ENCODE results near the gene MT1M. TPM values are rescaled to one million over a fixed set of nuclear protein-coding genes. Genes with fewer than 3 reads are reported as not detected.
A peak's percentile ranks its signal among the peaks of the same experiment; 100 is the strongest.

MT1M gene
- total RNA-seq, 1 donor from 2014 or later = not detected

- Mint-ChIP-seq H3K36me3 (ENCODE audit: low read depth, unreplicated experiment) (no peaks in the 10 kb centered on the region), H3K4me3 (ENCODE audit: unreplicated experiment) (no peak overlapping the region), H3K27ac (ENCODE audit: unreplicated experiment) (no peak overlapping the region), H3K27me3 (ENCODE audit: unreplicated experiment) (peaks cover 19% of the 10 kb centered on the region), H3K4me1 (ENCODE audit: unreplicated experiment) (peaks cover 35% of the 10 kb centered on the region), H3K9me3 (ENCODE audit: unreplicated experiment) (no peaks in the 10 kb centered on the region)
- no peak for DNase-seq (ENCODE audit: low spot score)
- TF ChIP-seq, protein P1, sequence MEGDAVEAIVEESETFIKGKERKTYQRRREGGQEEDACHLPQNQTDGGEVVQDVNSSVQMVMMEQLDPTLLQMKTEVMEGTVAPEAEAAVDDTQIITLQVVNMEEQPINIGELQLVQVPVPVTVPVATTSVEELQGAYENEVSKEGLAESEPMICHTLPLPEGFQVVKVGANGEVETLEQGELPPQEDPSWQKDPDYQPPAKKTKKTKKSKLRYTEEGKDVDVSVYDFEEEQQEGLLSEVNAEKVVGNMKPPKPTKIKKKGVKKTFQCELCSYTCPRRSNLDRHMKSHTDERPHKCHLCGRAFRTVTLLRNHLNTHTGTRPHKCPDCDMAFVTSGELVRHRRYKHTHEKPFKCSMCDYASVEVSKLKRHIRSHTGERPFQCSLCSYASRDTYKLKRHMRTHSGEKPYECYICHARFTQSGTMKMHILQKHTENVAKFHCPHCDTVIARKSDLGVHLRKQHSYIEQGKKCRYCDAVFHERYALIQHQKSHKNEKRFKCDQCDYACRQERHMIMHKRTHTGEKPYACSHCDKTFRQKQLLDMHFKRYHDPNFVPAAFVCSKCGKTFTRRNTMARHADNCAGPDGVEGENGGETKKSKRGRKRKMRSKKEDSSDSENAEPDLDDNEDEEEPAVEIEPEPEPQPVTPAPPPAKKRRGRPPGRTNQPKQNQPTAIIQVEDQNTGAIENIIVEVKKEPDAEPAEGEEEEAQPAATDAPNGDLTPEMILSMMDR (IDR thresholded peaks at IDR 0.05; ENCODE audit: unreplicated experiment) = no peak
Observed at GRCh38 chr16:56606071-56606475, 26.4 kb upstream of the MT1M start.

DNA sequence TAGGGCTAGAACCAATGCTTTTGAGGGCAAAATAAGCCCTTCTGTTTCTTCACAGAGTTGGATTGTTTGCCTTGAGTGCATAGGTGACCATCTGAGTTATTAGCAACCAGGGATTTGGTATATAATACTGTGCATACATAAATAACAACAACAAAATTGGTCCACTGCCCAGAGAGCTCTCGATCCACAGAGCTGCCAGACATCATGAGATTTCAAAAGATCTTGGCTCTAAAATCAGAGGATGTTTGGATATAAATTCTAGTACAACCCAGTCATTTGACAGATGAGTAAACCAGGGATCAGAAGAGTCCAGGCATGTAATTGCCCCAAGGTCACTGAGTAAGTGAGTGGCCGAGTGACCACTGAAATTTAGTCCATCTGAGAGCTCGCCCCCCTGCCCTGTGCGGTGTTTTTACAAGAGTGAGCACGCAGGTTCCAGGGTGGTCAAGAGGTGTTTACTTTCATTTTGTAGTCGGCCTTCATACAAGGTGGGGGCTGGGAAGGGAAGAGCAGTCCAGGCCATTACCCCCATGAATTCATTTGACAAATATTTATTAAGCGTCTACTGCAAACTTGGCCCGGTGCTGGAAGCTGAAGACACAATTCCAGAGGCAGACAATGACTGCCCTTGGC, 25.9 kb upstream of the MT1M start:
- Mint-ChIP-seq H3K9me3 (ENCODE audit: unreplicated experiment) (no peaks in the 10 kb centered on the region), H3K4me3 (ENCODE audit: unreplicated experiment) (peak overlapping the region; percentile 62), H3K27me3 (ENCODE audit: unreplicated experiment) (peaks cover 18% of the 10 kb centered on the region), H3K4me1 (ENCODE audit: unreplicated experiment) (peaks cover 35% of the 10 kb centered on the region), H3K27ac (ENCODE audit: unreplicated experiment) (peak overlapping the region; percentile 89), H3K36me3 (ENCODE audit: low read depth, unreplicated experiment) (no peaks in the 10 kb centered on the region)
- TF ChIP-seq, protein P1 (IDR thresholded peaks at IDR 0.05; ENCODE audit: unreplicated experiment) = no peak
- no peak for DNase-seq (ENCODE audit: low spot score)

- H3K4me3 Mint-ChIP-seq (ENCODE audit: unreplicated experiment) = peak overlapping the region; percentile 76
- H3K27me3 Mint-ChIP-seq (ENCODE audit: unreplicated experiment) = peaks cover 18% of the 10 kb centered on the region
- no peaks in the 10 kb centered on the region for H3K36me3 Mint-ChIP-seq (ENCODE audit: low read depth, unreplicated experiment)
- H3K27ac Mint-ChIP-seq (ENCODE audit: unreplicated experiment) = peak overlapping the region; percentile 89
- TF ChIP-seq, protein P1 (IDR thresholded peaks at IDR 0.05; ENCODE audit: unreplicated experiment) = no peak
- peak; percentile 67 for DNase-seq (ENCODE audit: low spot score)
- no peaks in the 10 kb centered on the region for H3K9me3 Mint-ChIP-seq (ENCODE audit: unreplicated experiment)
- H3K4me1 Mint-ChIP-seq (ENCODE audit: unreplicated experiment) = peaks cover 35% of the 10 kb centered on the region
Observed at GRCh38 chr16:56607109-56607618, 25.3 kb upstream of the MT1M start.

GRCh38 chr16:56607675-56608042, 24.8 kb upstream of the MT1M start:
- no peak for DNase-seq (ENCODE audit: low spot score)
- peaks cover 18% of the 10 kb centered on the region for H3K27me3 Mint-ChIP-seq (ENCODE audit: unreplicated experiment)
- peak overlapping the region; percentile 76 for H3K4me3 Mint-ChIP-seq (ENCODE audit: unreplicated experiment)
- no peaks in the 10 kb centered on the region for H3K9me3 Mint-ChIP-seq (ENCODE audit: unreplicated experiment)
- peak overlapping the region; percentile 89 for H3K27ac Mint-ChIP-seq (ENCODE audit: unreplicated experiment)
- H3K4me1 Mint-ChIP-seq (ENCODE audit: unreplicated experiment) = peaks cover 35% of the 10 kb centered on the region
- H3K36me3 Mint-ChIP-seq (ENCODE audit: low read depth, unreplicated experiment) = no peaks in the 10 kb centered on the region
- TF ChIP-seq, protein P1 (IDR thresholded peaks at IDR 0.05; ENCODE audit: unreplicated experiment) = no peak

Measured in endothelial cell (in vitro differentiated cells).